SK-N-SH treated with all-trans-retinoic acid at 6 μM for 48 hours (cell line): Measurements from ENCODE around the gene FAM13A.

Experiments used
- PPARA ChIP-seq: fragments of 250-450 bp; sonication (Bioruptor Pico); IDR thresholded peaks from 2 replicates; pipeline ENCODE4 v1.5.0; 2020; ENCODE audit warnings: mild to moderate bottlenecking, borderline replicate concordance
- SNAI2 ChIP-seq: fragments of 250-450 bp; sonication (Bioruptor Pico); IDR thresholded peaks from 2 replicates; pipeline ENCODE4 v1.5.0; 2020; ENCODE audit warnings: mild to moderate bottlenecking, moderate library complexity
- ZNF70 ChIP-seq: fragments of 450-650 bp; formaldehyde crosslinking; IDR thresholded peaks from 2 replicates; pipeline ENCODE4 v1.5.0; 2020; ENCODE audit warnings: mild to moderate bottlenecking, moderate library complexity

- no peak for TF ChIP-seq SNAI2
- no peak for TF ChIP-seq ZNF70 (CRISPR knock-in tag)
- TF ChIP-seq PPARA (CRISPR knock-in tag): no peak
Observed at GRCh38 chr4:88933414-88934160, 123.4 kb downstream of the FAM13A start.
